Stomach (tissue), 4 donors: ENCODE results near the gene RANBP17.

Experiments
- EP300 ChIP-seq: sonication (generic); formaldehyde crosslinking; IDR thresholded peaks from one replicate; pipeline ENCODE4 v1.6.1; 2017; ENCODE audit warnings: antibody characterized with exemption
- POLR2A ChIP-seq, 4 donors: fragments of 450-650 bp; IDR thresholded peaks; one replicate each; pipeline ENCODE4 v1.6.1; 2016; ENCODE audit warnings: antibody characterized with exemption in 4 of 4, control low read depth in 2 of 4, mild to moderate bottlenecking in 1 of 4, moderate library complexity in 1 of 4
- POLR2AphosphoS5 ChIP-seq, 3 donors: sonication (generic); formaldehyde crosslinking; IDR thresholded peaks; one replicate each; pipeline ENCODE4 v1.6.1; 2016; ENCODE audit warnings: antibody characterized with exemption in 3 of 3
- TF ChIP-seq, protein P1 (sequence below), 7 experiments: fragments of 450-650 bp in 4 of 7; fragments of 200-600 bp in 3 of 7; sonication (generic) in 3 of 7; IDR thresholded peaks; one replicate each; pipeline ENCODE4 v1.5.1; 2016 to 2019; ENCODE audit warnings: antibody characterized with exemption in 7 of 7, control low read depth in 2 of 7, mild to moderate bottlenecking in 1 of 7

DNA sequence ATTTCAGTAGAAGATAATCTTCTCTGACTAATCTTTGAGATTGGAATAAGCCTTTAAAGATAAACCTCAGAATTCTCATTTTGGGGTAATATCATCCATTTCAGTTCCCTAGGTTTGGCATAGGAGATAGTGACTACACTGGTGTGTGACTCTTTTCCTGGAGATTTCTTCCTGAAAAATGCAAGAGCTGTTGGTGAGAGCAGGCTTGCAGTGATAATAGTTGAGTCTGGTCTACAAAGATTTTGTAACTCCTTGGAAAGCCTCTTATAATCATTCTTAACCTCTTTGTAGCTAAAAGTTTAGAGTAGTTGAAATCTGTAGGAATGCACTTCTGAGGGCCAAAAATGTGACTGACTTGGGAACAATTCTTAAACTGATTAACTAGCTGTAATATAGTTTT is 23.4 kb downstream of the RANBP17 start:
- no peak for TF ChIP-seq EP300
- TF ChIP-seq, protein P1, sequence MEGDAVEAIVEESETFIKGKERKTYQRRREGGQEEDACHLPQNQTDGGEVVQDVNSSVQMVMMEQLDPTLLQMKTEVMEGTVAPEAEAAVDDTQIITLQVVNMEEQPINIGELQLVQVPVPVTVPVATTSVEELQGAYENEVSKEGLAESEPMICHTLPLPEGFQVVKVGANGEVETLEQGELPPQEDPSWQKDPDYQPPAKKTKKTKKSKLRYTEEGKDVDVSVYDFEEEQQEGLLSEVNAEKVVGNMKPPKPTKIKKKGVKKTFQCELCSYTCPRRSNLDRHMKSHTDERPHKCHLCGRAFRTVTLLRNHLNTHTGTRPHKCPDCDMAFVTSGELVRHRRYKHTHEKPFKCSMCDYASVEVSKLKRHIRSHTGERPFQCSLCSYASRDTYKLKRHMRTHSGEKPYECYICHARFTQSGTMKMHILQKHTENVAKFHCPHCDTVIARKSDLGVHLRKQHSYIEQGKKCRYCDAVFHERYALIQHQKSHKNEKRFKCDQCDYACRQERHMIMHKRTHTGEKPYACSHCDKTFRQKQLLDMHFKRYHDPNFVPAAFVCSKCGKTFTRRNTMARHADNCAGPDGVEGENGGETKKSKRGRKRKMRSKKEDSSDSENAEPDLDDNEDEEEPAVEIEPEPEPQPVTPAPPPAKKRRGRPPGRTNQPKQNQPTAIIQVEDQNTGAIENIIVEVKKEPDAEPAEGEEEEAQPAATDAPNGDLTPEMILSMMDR (IDR thresholded peaks at IDR 0.05) = no peak
- TF ChIP-seq POLR2A (IDR thresholded peaks at IDR 0.05) = no peak
- TF ChIP-seq POLR2AphosphoS5 (IDR thresholded peaks at IDR 0.05) = no peak
